HAP-1 (cell line): ENCODE results near the gene TEX9.

ENCODE experiments used
- DNase-seq, 2 experiments: peaks; one replicate each; pipeline ENCODE4 v3.0.0-alpha.2; 2016 to 2020; ENCODE audit warnings: low spot score in 2 of 2
- H3K27me3 ChIP-seq: fragments of 250-450 bp; sonication (Bioruptor Pico); 2 replicates; pipeline ENCODE4 v1.5.1; 2020; ENCODE audit warnings: low read depth, mild to moderate bottlenecking, moderate library complexity
- H3K36me3 ChIP-seq: fragments of 250-450 bp; sonication (Bioruptor Pico); replicated peaks from 2 replicates; pipeline ENCODE4 v1.5.1; 2020; ENCODE audit warnings: mild to moderate bottlenecking
- H3K4me1 ChIP-seq: fragments of 250-450 bp; sonication (Bioruptor Pico); 2 replicates; pipeline ENCODE4 v1.5.1; 2020; ENCODE audit warnings: mild to moderate bottlenecking
- H3K4me3 ChIP-seq: fragments of 250-450 bp; sonication (Bioruptor Pico); 2 replicates; pipeline ENCODE4 v1.5.1; 2020; ENCODE audit warnings: mild to moderate bottlenecking, moderate library complexity
- H3K9me3 ChIP-seq: fragments of 250-450 bp; sonication (Bioruptor Pico); 2 replicates; pipeline ENCODE4 v1.5.1; 2020; ENCODE audit warnings: mild to moderate bottlenecking, moderate library complexity
- in situ Hi-C: fragments of 300-500 bp; cut with MboI; formaldehyde crosslinking; loops from 3 replicates; pipeline ENCODE4 v1.14.3; 2020; ENCODE audit warnings: low sequenced_read_pairs, inconsistent platforms, mixed read lengths

The TEX9 gene

DNA sequence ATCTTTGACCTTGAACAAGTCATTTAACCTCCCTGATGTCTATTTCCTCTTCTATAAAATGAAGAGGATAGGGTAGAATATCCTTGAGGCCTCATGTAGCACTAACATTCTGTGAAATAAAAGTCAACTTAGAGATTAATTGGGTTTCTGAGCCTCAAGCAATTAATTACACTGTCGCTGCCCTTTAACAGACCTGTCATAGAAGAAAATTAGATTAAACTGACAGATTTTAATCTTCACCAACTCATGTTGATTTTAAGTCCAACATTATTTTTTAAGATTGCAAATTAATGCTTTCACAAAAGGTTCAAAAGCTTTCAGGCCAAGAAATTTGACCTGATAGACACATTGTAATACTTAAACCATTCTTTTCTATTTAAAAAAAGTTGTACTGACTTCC lies 107.8 kb downstream of the TEX9 start:
- in situ Hi-C loops: no loop called here
- Histone ChIP-seq H3K4me3 (no peak overlapping the region), H3K27me3 (peaks cover 16% of the 10 kb centered on the region), H3K4me1 (no peaks in the 10 kb centered on the region), H3K9me3 (no peaks in the 10 kb centered on the region), H3K36me3 (no peaks in the 10 kb centered on the region)
- DNase-seq: no peak

DNA sequence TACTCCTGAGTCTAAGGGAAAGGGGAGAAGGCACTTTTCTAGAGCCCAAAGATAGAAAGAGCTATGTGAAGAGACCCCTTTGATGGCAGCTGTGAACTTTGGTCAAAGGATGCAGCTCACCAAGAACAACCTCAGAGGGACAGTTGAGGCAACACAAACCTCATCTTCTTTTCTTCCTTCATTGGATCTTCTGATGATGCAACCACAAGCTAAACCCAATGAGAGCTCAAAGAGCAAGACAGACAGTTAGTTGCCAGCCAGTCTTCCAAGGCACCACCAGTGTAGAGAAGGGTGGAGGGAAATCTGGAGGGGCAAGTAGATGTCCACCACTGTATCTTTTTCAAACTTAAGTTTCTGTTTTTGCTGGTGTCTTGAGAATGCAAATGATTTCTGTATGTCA lies 110.1 kb downstream of the TEX9 start:
- no peak overlapping the region for H3K4me3 ChIP-seq
- DNase-seq: no peak
- H3K27me3 ChIP-seq: peaks cover 6% of the 10 kb centered on the region
- in situ Hi-C loops: loop anchor here (25.0 kb wide), 1 partner anchor 1062 kb away; no protein-coding TSS in a partner anchor
- no peaks in the 10 kb centered on the region for H3K36me3 ChIP-seq
- no peaks in the 10 kb centered on the region for H3K9me3 ChIP-seq
- H3K4me1 ChIP-seq: no peaks in the 10 kb centered on the region
